ENCODE data around the gene RPS14. TPM values are rescaled to one million over a fixed set of nuclear protein-coding genes. Genes with fewer than 3 reads are reported as not detected.

RPS14 gene
- total RNA-seq, 1 donor from 2014 or later, result 4,086 TPM

DNA sequence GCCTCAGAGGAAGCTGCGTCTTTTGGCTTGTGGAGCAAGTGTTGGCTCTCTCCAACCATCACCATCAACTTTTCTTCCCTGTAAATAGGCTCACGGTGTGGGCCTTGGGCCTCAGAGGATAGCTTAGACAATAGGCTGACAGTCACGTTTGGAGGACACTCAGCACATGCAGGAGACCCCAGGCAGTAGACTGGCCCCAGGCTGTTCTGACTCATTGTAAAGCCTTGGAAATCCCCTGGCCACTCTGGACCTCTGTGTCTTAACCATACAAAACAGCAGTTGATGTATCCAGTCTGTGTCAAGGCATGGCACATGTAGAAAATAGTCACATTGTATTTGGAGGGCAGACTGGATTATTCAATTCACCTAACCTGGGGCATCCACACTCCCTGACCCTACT, 55.4 kb downstream of the RPS14 start:
- ChIA-PET CTCF (interaction anchor here (10.0 kb wide), 1 partner anchor 40 kb away, joined by 175 read pairs; no protein-coding TSS in a partner anchor), POLR2A (interaction anchor here (0.6 to 30.4 kb wide), 3 partner anchors 32 to 93 kb away, joined by 3 to 2478 read pairs (median 5); partner anchors contain the start of genes CD74 and RPS14)
- peak overlapping the region; percentile 50 for H3K27ac Mint-ChIP-seq
- intact Hi-C loops (cut with micrococcal nuclease), result no loop called here
- H3K36me3 Mint-ChIP-seq (ENCODE audit: low read depth), result peaks cover 86% of the 10 kb centered on the region
- TF ChIP-seq, protein P1, sequence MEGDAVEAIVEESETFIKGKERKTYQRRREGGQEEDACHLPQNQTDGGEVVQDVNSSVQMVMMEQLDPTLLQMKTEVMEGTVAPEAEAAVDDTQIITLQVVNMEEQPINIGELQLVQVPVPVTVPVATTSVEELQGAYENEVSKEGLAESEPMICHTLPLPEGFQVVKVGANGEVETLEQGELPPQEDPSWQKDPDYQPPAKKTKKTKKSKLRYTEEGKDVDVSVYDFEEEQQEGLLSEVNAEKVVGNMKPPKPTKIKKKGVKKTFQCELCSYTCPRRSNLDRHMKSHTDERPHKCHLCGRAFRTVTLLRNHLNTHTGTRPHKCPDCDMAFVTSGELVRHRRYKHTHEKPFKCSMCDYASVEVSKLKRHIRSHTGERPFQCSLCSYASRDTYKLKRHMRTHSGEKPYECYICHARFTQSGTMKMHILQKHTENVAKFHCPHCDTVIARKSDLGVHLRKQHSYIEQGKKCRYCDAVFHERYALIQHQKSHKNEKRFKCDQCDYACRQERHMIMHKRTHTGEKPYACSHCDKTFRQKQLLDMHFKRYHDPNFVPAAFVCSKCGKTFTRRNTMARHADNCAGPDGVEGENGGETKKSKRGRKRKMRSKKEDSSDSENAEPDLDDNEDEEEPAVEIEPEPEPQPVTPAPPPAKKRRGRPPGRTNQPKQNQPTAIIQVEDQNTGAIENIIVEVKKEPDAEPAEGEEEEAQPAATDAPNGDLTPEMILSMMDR (IDR thresholded peaks at IDR 0.05), result no peak
- H3K4me3 Mint-ChIP-seq, result no peak overlapping the region
- peaks cover 13% of the 10 kb centered on the region for H3K4me1 Mint-ChIP-seq
- ATAC-seq (ENCODE audit: low read depth) (no peak), DNase-seq (no peak)
- H3K9me3 Mint-ChIP-seq, result no peaks in the 10 kb centered on the region
- no peaks in the 10 kb centered on the region for H3K27me3 Mint-ChIP-seq

DNA sequence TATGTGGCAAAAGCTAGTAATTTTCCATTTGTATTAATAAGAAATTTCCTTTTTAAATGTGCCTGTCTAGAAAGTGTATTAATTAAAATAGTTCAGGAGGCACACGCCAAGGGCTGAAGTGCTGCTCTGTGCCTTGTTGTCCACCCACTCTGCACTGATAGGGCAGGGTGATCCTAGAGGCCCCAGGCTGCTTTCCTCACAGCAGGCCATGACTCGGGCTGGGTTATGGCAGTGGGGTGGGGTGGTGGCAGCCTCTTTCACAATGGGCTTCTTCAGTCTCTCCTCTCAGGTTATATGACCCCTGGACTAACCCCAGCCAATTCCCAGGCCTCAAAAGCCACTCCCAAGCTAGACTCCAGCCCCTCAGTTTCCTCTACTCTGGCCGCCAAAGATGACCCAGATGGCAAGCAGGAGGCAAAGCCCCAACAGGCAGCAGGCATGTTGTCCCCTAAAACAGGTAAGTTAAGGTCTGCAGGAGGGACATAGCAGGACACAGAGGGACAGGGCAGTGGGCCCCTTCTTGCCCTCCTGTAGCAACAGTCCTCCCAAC, 56.4 kb downstream of the RPS14 start:
- CTCF ChIA-PET, result interaction anchor here (10.0 kb wide), 1 partner anchor 41 kb away, joined by 175 read pairs; no protein-coding TSS in a partner anchor
- intact Hi-C loops (cut with micrococcal nuclease), result no loop called here
- Mint-ChIP-seq H3K36me3 (ENCODE audit: low read depth) (peaks cover 85% of the 10 kb centered on the region), H3K27me3 (no peaks in the 10 kb centered on the region), H3K4me1 (peaks cover 6% of the 10 kb centered on the region), H3K9me3 (no peaks in the 10 kb centered on the region), H3K27ac (peak overlapping the region; percentile 50), H3K4me3 (no peak overlapping the region)
- DNase-seq (no peak), ATAC-seq (ENCODE audit: low read depth) (no peak)
- TF ChIP-seq, protein P1 (IDR thresholded peaks at IDR 0.05), result no peak
- POLR2A ChIA-PET, result interaction anchor here (1.3 kb wide), 1 partner anchor 12 kb away, joined by 5 read pairs; no protein-coding TSS in a partner anchor

DNA sequence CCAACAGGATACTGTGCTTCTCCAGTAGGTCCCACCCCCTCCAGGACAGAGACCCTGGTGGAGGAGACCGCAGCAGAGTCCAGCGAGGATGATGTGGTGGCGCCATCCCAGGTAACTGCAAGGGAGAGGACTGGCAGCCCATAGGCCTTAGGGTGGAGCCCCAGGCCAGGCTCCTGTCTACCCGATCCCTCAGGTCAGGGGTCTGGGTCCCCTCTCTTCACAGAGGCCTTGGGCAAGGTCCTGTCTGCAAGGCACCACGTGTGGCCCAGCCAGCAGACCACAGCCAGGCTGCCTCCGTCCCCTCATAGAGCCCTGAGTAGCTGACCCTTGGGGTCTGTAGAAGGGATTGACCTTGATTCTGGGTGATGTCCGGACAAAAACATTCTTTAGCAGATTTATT, 56.9 kb downstream of the RPS14 start:
- POLR2A ChIA-PET, result interaction anchor here (1.3 kb wide), 1 partner anchor 13 kb away, joined by 5 read pairs; no protein-coding TSS in a partner anchor
- intact Hi-C loops (cut with micrococcal nuclease), result no loop called here
- no peak overlapping the region for H3K4me3 Mint-ChIP-seq
- TF ChIP-seq, protein P1 (IDR thresholded peaks at IDR 0.05), result no peak
- H3K36me3 Mint-ChIP-seq (ENCODE audit: low read depth), result peaks cover 89% of the 10 kb centered on the region
- ATAC-seq (ENCODE audit: low read depth) (no peak), DNase-seq (no peak)
- CTCF ChIA-PET, result interaction anchor here (10.0 kb wide), 1 partner anchor 41 kb away, joined by 175 read pairs; no protein-coding TSS in a partner anchor
- H3K4me1 Mint-ChIP-seq, result peaks cover 5% of the 10 kb centered on the region
- no peaks in the 10 kb centered on the region for H3K9me3 Mint-ChIP-seq
- H3K27me3 Mint-ChIP-seq, result no peaks in the 10 kb centered on the region
- H3K27ac Mint-ChIP-seq, result peak overlapping the region; percentile 24

Other genes starting within 250 kb of the RPS14 start
- gene CAMK2A, start 160.0 kb downstream of the RPS14 start, total RNA-seq, result not detected in 2 replicates
- not detected in 2 replicates for gene ARSI, start 146.8 kb downstream of the RPS14 start, total RNA-seq
- gene TCOF1, start 92.0 kb downstream of the RPS14 start, total RNA-seq, result 74.7 and 76.1 TPM in 2 replicates
- 5,323 and 5,628 TPM in 2 replicates for gene CD74, start 36.8 kb downstream of the RPS14 start, total RNA-seq
- gene NDST1, start 58.4 kb upstream of the RPS14 start, total RNA-seq, result 5.7 and 8.1 TPM in 2 replicates
- gene SYNPO, start 190.9 kb upstream of the RPS14 start, total RNA-seq, result 49.2 and 49.3 TPM in 2 replicates
- 0.18 TPM in 1 of 2 replicates, not detected in the other for gene MYOZ3, start 211.5 kb upstream of the RPS14 start, total RNA-seq

All from activated B cell treated with CpG ODN at 0.5 μM for 24 hours (primary cell).